Hepatocyte (in vitro differentiated cells): ENCODE data around the gene DMD.

Experiments
- CTCF ChIP-seq: fragments of 200-600 bp; sonication (generic); IDR thresholded peaks from 2 replicates; pipeline ENCODE4 v1.5.1; 2016; ENCODE audit warnings: antibody characterized with exemption, mild to moderate bottlenecking; ENCODE audit not compliant: poor library complexity
- EZH2 ChIP-seq: fragments of 200-600 bp; sonication (generic); IDR thresholded peaks from 2 replicates; pipeline ENCODE4 v1.6.1; 2016; ENCODE audit warnings: antibody characterized with exemption, mild to moderate bottlenecking, borderline replicate concordance

- TF ChIP-seq CTCF (no peak), EZH2 (no peak)
These were observed 1317.2 kb downstream of the DMD start for GRCh38 chrX:31894152-31894551.
